HEK293 (cell line): ENCODE measurements around the gene NAV2.

Source experiments
- CTCF ChIA-PET: fragments of 350-600 bp; formaldehyde crosslinking; extraction: SDS; loops from one replicate; lab custom pipeline; 2021; ENCODE audit warnings: antibody characterized with exemption; lab: Yijun Ruan, JAX
- POLR2A ChIA-PET: fragments of 300-600 bp; formaldehyde crosslinking; extraction: SDS; loops from one replicate; lab custom pipeline; 2020; ENCODE audit warnings: antibody characterized with exemption, inconsistent platforms; lab: Yijun Ruan, JAX
- H3K27ac ChIP-seq: fragments of 200-500 bp; sonication (Bioruptor generic); 2 replicates; pipeline ENCODE4 v1.5.1; 2014; ENCODE audit warnings: low read depth, low read length, control low read depth, inconsistent platforms; ENCODE audit errors: extremely low read depth
- H3K36me3 ChIP-seq, 2 experiments: fragments of 200-500 bp in 1 of 2; sonication (Bioruptor generic) in 1 of 2; 1 replicate in 1 of 2; 2 replicates in 1 of 2; pipeline ENCODE4 v1.5.1; 2014 to 2017; ENCODE audit warnings: inconsistent platforms in 2 of 2, low read length in 2 of 2; ENCODE audit not compliant: control insufficient read depth in 2 of 2, insufficient read depth in 1 of 2
- H3K4me1 ChIP-seq: fragments of 200-500 bp; sonication (Bioruptor generic); 2 replicates; pipeline ENCODE4 v1.5.1; 2014; ENCODE audit warnings: mild to moderate bottlenecking, low read length, inconsistent platforms; ENCODE audit not compliant: control insufficient read depth, insufficient read depth
- H3K4me3 ChIP-seq: 2 replicates; pipeline ENCODE4 v1.5.1; 2011; ENCODE audit warnings: low read depth, mild to moderate bottlenecking, control low read depth, low read length, moderate library complexity
- H3K9me3 ChIP-seq: fragments of 200-500 bp; sonication (Bioruptor generic); 2 replicates; pipeline ENCODE4 v1.5.1; 2014; ENCODE audit warnings: low read depth, low read length, inconsistent platforms; ENCODE audit not compliant: control insufficient read depth, insufficient read depth
- CTCF ChIP-seq: fragments of 450-650 bp; formaldehyde crosslinking; IDR thresholded peaks from 2 replicates; pipeline ENCODE4 v1.5.1; 2016; ENCODE audit warnings: missing biosample characterization, missing genetic modification characterization
- FEZF1 ChIP-seq: fragments of 450-650 bp; formaldehyde crosslinking; IDR thresholded peaks from 2 replicates; pipeline ENCODE4 v1.5.1; 2016; ENCODE audit warnings: missing biosample characterization, missing genetic modification characterization
- KLF10 ChIP-seq: fragments of 450-650 bp; IDR thresholded peaks from 2 replicates; pipeline ENCODE4 v1.5.1; 2018; ENCODE audit warnings: missing biosample characterization, mild to moderate bottlenecking, missing genetic modification characterization
- KLF9 ChIP-seq: fragments of 450-650 bp; formaldehyde crosslinking; IDR thresholded peaks from 2 replicates; pipeline ENCODE4 v1.5.1; 2016; ENCODE audit warnings: missing biosample characterization, missing genetic modification characterization, low read depth
- REST ChIP-seq: fragments of 450-650 bp; formaldehyde crosslinking; IDR thresholded peaks from 2 replicates; pipeline ENCODE4 v1.5.1; 2016; ENCODE audit warnings: missing biosample characterization, missing genetic modification characterization
- SETDB1 ChIP-seq: IDR thresholded peaks from one replicate; pipeline ENCODE4 v1.6.1; 2017; ENCODE audit warnings: mild to moderate bottlenecking, low read length, moderate library complexity, mixed read lengths; ENCODE audit not compliant: insufficient read length
- ZBTB11 ChIP-seq: fragments of 450-650 bp; formaldehyde crosslinking; conservative IDR thresholded peaks from 2 replicates; pipeline ENCODE4 v1.5.1; 2016; ENCODE audit warnings: low read depth, missing biosample characterization, missing genetic modification characterization
- ZBTB20 ChIP-seq: fragments of 450-650 bp; formaldehyde crosslinking; IDR thresholded peaks from 2 replicates; pipeline ENCODE4 v1.5.1; 2016; ENCODE audit warnings: missing biosample characterization, missing genetic modification characterization
- ZNF10 ChIP-seq: fragments of 450-650 bp; formaldehyde crosslinking; IDR thresholded peaks from 2 replicates; pipeline ENCODE4 v1.5.1; 2017; ENCODE audit warnings: missing biosample characterization, missing genetic modification characterization
- ZNF114 ChIP-seq: fragments of 450-650 bp; formaldehyde crosslinking; IDR thresholded peaks from 2 replicates; pipeline ENCODE4 v1.5.0; 2017; ENCODE audit warnings: missing biosample characterization, missing genetic modification characterization
- ZNF121 ChIP-seq: fragments of 450-650 bp; formaldehyde crosslinking; IDR thresholded peaks from 2 replicates; pipeline ENCODE4 v1.5.1; 2016; ENCODE audit warnings: missing biosample characterization, missing genetic modification characterization
- ZNF266 ChIP-seq: fragments of 450-650 bp; formaldehyde crosslinking; IDR thresholded peaks from 2 replicates; pipeline ENCODE4 v1.5.1; 2016; ENCODE audit warnings: missing biosample characterization, missing genetic modification characterization, low read depth
- ZNF501 ChIP-seq: fragments of 450-650 bp; formaldehyde crosslinking; IDR thresholded peaks from 2 replicates; pipeline ENCODE4 v1.5.1; 2016; ENCODE audit warnings: missing biosample characterization, missing genetic modification characterization
- ZNF571 ChIP-seq: fragments of 450-650 bp; formaldehyde crosslinking; IDR thresholded peaks from 2 replicates; pipeline ENCODE4 v1.5.0; 2017; ENCODE audit warnings: missing biosample characterization, missing genetic modification characterization
- ZNF610 ChIP-seq: fragments of 450-650 bp; formaldehyde crosslinking; IDR thresholded peaks from 2 replicates; pipeline ENCODE4 v1.5.1; 2016; ENCODE audit warnings: missing biosample characterization, missing genetic modification characterization, borderline replicate concordance
- ZNF639 ChIP-seq: fragments of 450-650 bp; formaldehyde crosslinking; IDR thresholded peaks from 2 replicates; pipeline ENCODE4 v1.5.1; 2016; ENCODE audit warnings: missing biosample characterization, missing genetic modification characterization
- ZSCAN30 ChIP-seq: fragments of 450-650 bp; IDR thresholded peaks from 2 replicates; pipeline ENCODE4 v1.5.1; 2018; ENCODE audit warnings: missing biosample characterization, mild to moderate bottlenecking, missing genetic modification characterization, moderate library complexity

Gene NAV2

GRCh38 chr11:19738124-19738523 lies 25.5 kb downstream of the NAV2 start (continued):
- TF ChIP-seq ZNF639 (tag by site-specific recombination): no peak
- no peak for TF ChIP-seq ZNF501 (tag by site-specific recombination)

GRCh38 chr11:19739872-19740271 lies 27.2 kb downstream of the NAV2 start:
- H3K27ac ChIP-seq: no peak overlapping the region
- H3K4me1 ChIP-seq: no peaks in the 10 kb centered on the region
- H3K36me3 ChIP-seq: no peaks in the 10 kb centered on the region
- POLR2A ChIA-PET: no interaction called here
- CTCF ChIA-PET: interaction anchor here (0.6 to 2.7 kb wide), 7 partner anchors 20 to 429 kb away, joined by 3 to 14 read pairs (median 4); no protein-coding TSS in a partner anchor
- peak; percentile 52; the same call in 1 of the 2 replicates for TF ChIP-seq ZBTB11 (tag by site-specific recombination)
- no peak for TF ChIP-seq KLF10 (tag by site-specific recombination)
- TF ChIP-seq, all 188 proteins: peak for 1
- Histone ChIP-seq H3K4me3 (no peak overlapping the region), H3K9me3 (no peaks in the 10 kb centered on the region)

GRCh38 chr11:19740586-19740985 lies 27.9 kb downstream of the NAV2 start:
- TF ChIP-seq ZNF10 (tag by site-specific recombination) (0 out of 2 replicates have a peak, but pooled peaks have one; percentile 30), ZNF266 (tag by site-specific recombination) (no peak), FEZF1 (tag by site-specific recombination) (no peak)
- CTCF ChIA-PET: interaction anchor here (0.7 kb wide), 1 partner anchor 178 kb away, joined by 3 read pairs; no protein-coding TSS in a partner anchor
- POLR2A ChIA-PET: no interaction called here

GRCh38 chr11:19742588-19743292 lies 30.1 kb downstream of the NAV2 start:
- ChIA-PET POLR2A (no interaction called here), CTCF (interaction anchor here (0.6 to 3.9 kb wide), 45 partner anchors 8 to 675 kb away, joined by 3 to 99 read pairs (median 4); no protein-coding TSS in a partner anchor)
- Histone ChIP-seq H3K9me3 (no peaks in the 10 kb centered on the region), H3K4me1 (no peaks in the 10 kb centered on the region), H3K27ac (no peak overlapping the region), H3K4me3 (no peak overlapping the region), H3K36me3 (no peaks in the 10 kb centered on the region)
- TF ChIP-seq ZSCAN30 (tag by site-specific recombination) (0 out of 2 replicates have a peak, but pooled peaks have one; percentile 21), ZNF121 (0 out of 2 replicates have a peak, but pooled peaks have one; percentile 24), KLF9 (tag by site-specific recombination) (no peak), ZNF571 (no peak), ZNF610 (tag by site-specific recombination) (no peak), REST (tag by site-specific recombination) (no peak), ZNF114 (no peak), SETDB1 (no peak), ZBTB20 (no peak), CTCF (tag by site-specific recombination) (peak; percentile 58; the same call in 1 of the 2 replicates)

More at GRCh38 chr11:19740586-19740985, 27.9 kb downstream of the NAV2 start:
- Histone ChIP-seq H3K4me1 (no peaks in the 10 kb centered on the region), H3K36me3 (no peaks in the 10 kb centered on the region), H3K9me3 (no peaks in the 10 kb centered on the region), H3K4me3 (no peak overlapping the region), H3K27ac (no peak overlapping the region)
